Breast epithelium (tissue), 3 donors: ENCODE results near the gene LEMD3.

Source experiments
- POLR2A ChIP-seq: fragments of 450-650 bp; IDR thresholded peaks from one replicate; pipeline ENCODE4 v1.6.1; 2016; ENCODE audit warnings: antibody characterized with exemption, mild to moderate bottlenecking, moderate library complexity
- POLR2AphosphoS5 ChIP-seq, 3 donors: sonication (generic); formaldehyde crosslinking; IDR thresholded peaks; one replicate each; pipeline ENCODE4 v1.6.1; 2017; ENCODE audit warnings: antibody characterized with exemption in 3 of 3
- TF ChIP-seq, protein P1 (sequence below), 3 donors: fragments of 450-650 bp; IDR thresholded peaks; one replicate each; pipeline ENCODE4 v1.5.1; 2016 to 2017; ENCODE audit warnings: antibody characterized with exemption in 3 of 3, mild to moderate bottlenecking in 3 of 3, moderate library complexity in 3 of 3

DNA sequence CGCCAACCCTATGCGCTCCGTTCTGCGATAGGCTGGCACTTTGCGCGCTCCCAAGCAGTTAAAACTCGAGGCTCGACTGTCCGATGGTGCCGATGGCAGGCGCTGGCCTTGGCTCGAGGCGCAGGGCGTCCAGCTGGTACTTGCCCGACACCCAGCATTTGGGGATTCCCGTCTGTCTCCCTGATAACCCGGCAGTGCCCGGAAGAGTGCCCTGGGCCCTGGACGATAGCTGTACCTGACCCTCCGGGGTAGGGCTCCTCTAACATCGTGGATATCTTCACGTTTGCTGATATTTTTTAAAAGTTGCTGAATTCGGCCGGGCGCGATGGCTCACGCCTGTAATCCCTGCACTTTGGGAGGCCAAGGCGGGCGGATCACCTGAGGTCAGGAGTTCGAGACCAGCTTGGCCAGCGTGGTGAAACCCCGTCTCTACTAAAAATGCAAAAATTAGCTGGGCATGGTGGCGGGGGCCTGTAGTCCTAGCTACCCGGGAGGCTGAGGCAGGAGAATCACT is 47.4 kb upstream of the LEMD3 start:
- TF ChIP-seq, protein P1, sequence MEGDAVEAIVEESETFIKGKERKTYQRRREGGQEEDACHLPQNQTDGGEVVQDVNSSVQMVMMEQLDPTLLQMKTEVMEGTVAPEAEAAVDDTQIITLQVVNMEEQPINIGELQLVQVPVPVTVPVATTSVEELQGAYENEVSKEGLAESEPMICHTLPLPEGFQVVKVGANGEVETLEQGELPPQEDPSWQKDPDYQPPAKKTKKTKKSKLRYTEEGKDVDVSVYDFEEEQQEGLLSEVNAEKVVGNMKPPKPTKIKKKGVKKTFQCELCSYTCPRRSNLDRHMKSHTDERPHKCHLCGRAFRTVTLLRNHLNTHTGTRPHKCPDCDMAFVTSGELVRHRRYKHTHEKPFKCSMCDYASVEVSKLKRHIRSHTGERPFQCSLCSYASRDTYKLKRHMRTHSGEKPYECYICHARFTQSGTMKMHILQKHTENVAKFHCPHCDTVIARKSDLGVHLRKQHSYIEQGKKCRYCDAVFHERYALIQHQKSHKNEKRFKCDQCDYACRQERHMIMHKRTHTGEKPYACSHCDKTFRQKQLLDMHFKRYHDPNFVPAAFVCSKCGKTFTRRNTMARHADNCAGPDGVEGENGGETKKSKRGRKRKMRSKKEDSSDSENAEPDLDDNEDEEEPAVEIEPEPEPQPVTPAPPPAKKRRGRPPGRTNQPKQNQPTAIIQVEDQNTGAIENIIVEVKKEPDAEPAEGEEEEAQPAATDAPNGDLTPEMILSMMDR (IDR thresholded peaks at IDR 0.05): no peak
- no peak for TF ChIP-seq POLR2AphosphoS5 (IDR thresholded peaks at IDR 0.05)
- no peak for TF ChIP-seq POLR2A
